OCI-LY7 (cell line): Measurements from ENCODE around the gene RBFOX1. TPM values are rescaled to one million over a fixed set of nuclear protein-coding genes. Genes with fewer than 3 reads are reported as not detected.

Source experiments
- BruUV-seq: library from RNA; stranded (reverse); fragments of 400-500 nt; replicated peaks from 2 replicates; lab custom pipeline; 2021; lab: Mats Ljungman, UMichigan
- CTCF ChIA-PET: fragments of 300-600 bp; sonication (Branson Sonifier 250); formaldehyde crosslinking; loops from one replicate; lab custom pipeline; 2022; ENCODE audit warnings: antibody characterized with exemption; ENCODE audit not compliant: unreplicated experiment; lab: Charles Lee
- POLR2A ChIA-PET: fragments of 300-600 bp; sonication (Branson Sonifier 250); formaldehyde crosslinking; loops from one replicate; lab custom pipeline; 2022; ENCODE audit warnings: antibody characterized with exemption; lab: Charles Lee
- DNase-seq: peaks from one replicate; pipeline ENCODE4 v3.0.0-alpha.2; 2015; ENCODE audit warnings: low spot score
- H2AFZ ChIP-seq: fragments of 200-600 bp; sonication (generic), shearing (Covaris generic); 2 replicates; pipeline ENCODE4 v1.6.1; 2014; ENCODE audit warnings: mild to moderate bottlenecking, antibody characterized with exemption, low read length, moderate library complexity
- H3K27ac ChIP-seq: fragments of 200-600 bp; sonication (generic); 2 replicates; pipeline ENCODE4 v1.5.1; 2014; ENCODE audit warnings: mixed run types, low read depth, mild to moderate bottlenecking, moderate library complexity, low read length, inconsistent platforms; ENCODE audit not compliant: poor library complexity, severe bottlenecking
- H3K36me3 ChIP-seq: fragments of 200-600 bp; sonication (generic); 2 replicates; pipeline ENCODE4 v1.6.1; 2014; ENCODE audit warnings: mild to moderate bottlenecking, antibody characterized with exemption, low read length, moderate library complexity, mixed read lengths; ENCODE audit not compliant: insufficient read depth
- H3K4me1 ChIP-seq: fragments of 200-600 bp; sonication (generic); 2 replicates; pipeline ENCODE4 v1.5.1; 2014; ENCODE audit warnings: mild to moderate bottlenecking, low read length; ENCODE audit not compliant: insufficient read depth, poor library complexity, severe bottlenecking
- H3K4me2 ChIP-seq: fragments of 200-600 bp; sonication (generic); 2 replicates; pipeline ENCODE4 v1.6.1; 2014; ENCODE audit warnings: mild to moderate bottlenecking, low read length
- H3K4me3 ChIP-seq: fragments of 200-600 bp; sonication (generic); 2 replicates; pipeline ENCODE4 v1.5.1; 2014; ENCODE audit warnings: mild to moderate bottlenecking, low read depth, low read length; ENCODE audit not compliant: poor library complexity, severe bottlenecking
- H3K79me2 ChIP-seq: fragments of 200-600 bp; sonication (generic); 2 replicates; pipeline ENCODE4 v1.6.1; 2016; ENCODE audit warnings: low read depth, mild to moderate bottlenecking, low read length, moderate library complexity, mixed read lengths; ENCODE audit not compliant: insufficient read depth
- H3K9me2 ChIP-seq: fragments of 200-600 bp; sonication (generic); 2 replicates; pipeline ENCODE4 v1.6.1; 2016; ENCODE audit warnings: mild to moderate bottlenecking, low read length, mixed read lengths; ENCODE audit not compliant: insufficient read depth
- H3K9me3 ChIP-seq: fragments of 200-600 bp; sonication (generic); 2 replicates; pipeline ENCODE4 v1.6.1; 2014; ENCODE audit warnings: mild to moderate bottlenecking, mixed run types, low read length, mixed read lengths
- H4K20me1 ChIP-seq: fragments of 200-600 bp; sonication (generic); 2 replicates; pipeline ENCODE4 v1.6.1; 2014; ENCODE audit warnings: mild to moderate bottlenecking, antibody characterized with exemption, low read length, moderate library complexity, mixed read lengths; ENCODE audit not compliant: insufficient read depth
- CTCF ChIP-seq: fragments of 200-600 bp; sonication (generic); conservative IDR thresholded peaks from 2 replicates; pipeline ENCODE4 v1.5.1; 2014; ENCODE audit warnings: mild to moderate bottlenecking, antibody characterized with exemption, low read length, moderate library complexity, mixed read lengths
- EZH2phosphoT487 ChIP-seq: fragments of 200-600 bp; sonication (generic); IDR thresholded peaks from 2 replicates; pipeline ENCODE4 v1.6.1; 2018; ENCODE audit warnings: low read depth, borderline replicate concordance, mild to moderate bottlenecking, mixed run types, antibody characterized with exemption, low read length, moderate library complexity, mixed read lengths
- intact Hi-C: fragments of 100-400 bp; cut with micrococcal nuclease; formaldehyde crosslinking; loops from one replicate; pipeline ENCODE4 v1.10.0; 2022; ENCODE audit not compliant: unreplicated experiment
- total RNA-seq, 2 experiments: library from RNA; depleted of rRNA in 1 of 2; stranded (reverse); fragments of >200 nt in 1 of 2; shearing (Covaris generic) in 1 of 2; gene quantifications; 2 replicates each; pipeline ENCODE4 v1.2.3, GENCODE V29; 2014 to 2022

RBFOX1 gene
- total RNA-seq, 2 experiments from 2014 or later: not detected

GRCh38 chr16:7471268-7471667 lies 138.6 kb downstream of the RBFOX1 start:
- intact Hi-C loops: no loop called here
- H3K4me2 ChIP-seq: no peak overlapping the region
- H3K27ac ChIP-seq: no peak overlapping the region
- H3K9me3 ChIP-seq: no peaks in the 10 kb centered on the region
- BruUV-seq: no TSS peak
- H4K20me1 ChIP-seq: no peaks in the 10 kb centered on the region
- no peaks in the 10 kb centered on the region for H3K79me2 ChIP-seq
- no peak overlapping the region for H2AFZ ChIP-seq
- H3K4me3 ChIP-seq: no peak overlapping the region
- ChIA-PET CTCF (no interaction called here), POLR2A (no interaction called here)
- H3K9me2 ChIP-seq: no peaks in the 10 kb centered on the region
- no peak for TF ChIP-seq CTCF
- no peak for TF ChIP-seq EZH2phosphoT487
- H3K4me1 ChIP-seq: no peaks in the 10 kb centered on the region
- no peak for DNase-seq
- H3K36me3 ChIP-seq: no peaks in the 10 kb centered on the region

- no TSS peak for BruUV-seq
- intact Hi-C loops: no loop called here
- Histone ChIP-seq H3K79me2 (no peaks in the 10 kb centered on the region), H3K4me1 (no peaks in the 10 kb centered on the region), H3K36me3 (no peaks in the 10 kb centered on the region), H3K4me2 (no peak overlapping the region), H2AFZ (no peak overlapping the region), H3K27ac (no peak overlapping the region), H4K20me1 (no peaks in the 10 kb centered on the region), H3K9me2 (no peaks in the 10 kb centered on the region), H3K4me3 (no peak overlapping the region), H3K9me3 (no peaks in the 10 kb centered on the region)
- CTCF ChIA-PET: no interaction called here
- POLR2A ChIA-PET: no interaction called here
- no peak for TF ChIP-seq CTCF
- TF ChIP-seq EZH2phosphoT487: no peak
- no peak for DNase-seq
These were observed 149.4 kb downstream of the RBFOX1 start for GRCh38 chr16:7482032-7482431.

- Histone ChIP-seq H3K9me3 (no peaks in the 10 kb centered on the region), H3K4me1 (no peaks in the 10 kb centered on the region), H3K79me2 (no peaks in the 10 kb centered on the region), H2AFZ (no peak overlapping the region), H3K4me3 (no peak overlapping the region), H4K20me1 (no peaks in the 10 kb centered on the region), H3K36me3 (no peaks in the 10 kb centered on the region), H3K4me2 (no peak overlapping the region), H3K27ac (no peak overlapping the region), H3K9me2 (no peaks in the 10 kb centered on the region)
- POLR2A ChIA-PET: no interaction called here
- no peak for TF ChIP-seq EZH2phosphoT487
- TF ChIP-seq CTCF: no peak
- CTCF ChIA-PET: no interaction called here
- no TSS peak for BruUV-seq
- intact Hi-C loops: no loop called here
- DNase-seq: no peak
These were observed 150.1 kb downstream of the RBFOX1 start for GRCh38 chr16:7482596-7483290.
